HG02852 (cell line): ENCODE measurements around the gene HERPUD1.

Source experiments
- ATAC-seq: cut with Tn5 transposase; IDR thresholded peaks from one replicate; pipeline ENCODE4 v1.9.1; 2021; ENCODE audit warnings: mild to moderate bottlenecking, moderate library complexity; ENCODE audit not compliant: unreplicated experiment

The HERPUD1 gene

GRCh38 chr16:56994311-56994710, 62.4 kb downstream of the HERPUD1 start:
- no peak for ATAC-seq
